ENCODE results near the gene CDH13. TPM values are rescaled to one million over a fixed set of nuclear protein-coding genes. Genes with fewer than 3 reads are reported as not detected.

CDH13 gene
- total RNA-seq, 4 donors from 2014 or later, result 3.1 to 13.5 (median 8.9) TPM

- Histone ChIP-seq H3K4me3 (no peak overlapping the region), H3K27ac (replicated peaks in 1 of 4) (no peak overlapping the region), H3K27me3 (peaks cover 0 to 16% (median 0%) of the 10 kb centered on the region in 4 donors), H3K4me1 (no peaks in the 10 kb centered on the region), H3K36me3 (no peaks in the 10 kb centered on the region), H3K9me3 (no peaks in the 10 kb centered on the region)
- 79% methylated on average over 2 of the region's 3 CpGs for WGBS
- intact Hi-C loops (cut with DNase I), result no loop called here
- DNase-seq (ENCODE audit: extremely low spot score), result no peak
- TF ChIP-seq CTCF (IDR thresholded peaks at IDR 0.05), result no peak
- no peak for TF ChIP-seq POLR2AphosphoS5 (IDR thresholded peaks at IDR 0.05)
- TF ChIP-seq EP300 (IDR thresholded peaks at IDR 0.05), result no peak
- TF ChIP-seq POLR2A (IDR thresholded peaks at IDR 0.05; ENCODE audit: low read depth), result no peak
These were observed 41.3 kb downstream of the CDH13 start for GRCh38 chr16:82668094-82668493.

GRCh38 chr16:82671741-82672140, 45.0 kb downstream of the CDH13 start:
- TF ChIP-seq CTCF (IDR thresholded peaks at IDR 0.05) (no peak), EP300 (IDR thresholded peaks at IDR 0.05) (no peak), POLR2A (IDR thresholded peaks at IDR 0.05; ENCODE audit: low read depth) (no peak), POLR2AphosphoS5 (IDR thresholded peaks at IDR 0.05) (no peak)
- intact Hi-C loops (cut with DNase I), result no loop called here
- Histone ChIP-seq H3K4me3 (no peak overlapping the region), H3K4me1 (no peaks in the 10 kb centered on the region), H3K27ac (replicated peaks in 1 of 4) (no peak overlapping the region), H3K36me3 (no peaks in the 10 kb centered on the region), H3K9me3 (no peaks in the 10 kb centered on the region), H3K27me3 (peaks cover 0 to 13% (median 0%) of the 10 kb centered on the region in 4 donors)
- 95% methylated on average over 3 of the region's 3 CpGs for WGBS
- no peak for DNase-seq (ENCODE audit: extremely low spot score)

- Histone ChIP-seq H3K4me1 (no peaks in the 10 kb centered on the region), H3K27me3 (peaks cover 0 to 7% (median 0%) of the 10 kb centered on the region in 4 donors), H3K9me3 (no peaks in the 10 kb centered on the region), H3K36me3 (no peaks in the 10 kb centered on the region), H3K27ac (replicated peaks in 1 of 4) (no peak overlapping the region), H3K4me3 (no peak overlapping the region)
- no peak for TF ChIP-seq POLR2AphosphoS5 (IDR thresholded peaks at IDR 0.05)
- TF ChIP-seq CTCF (IDR thresholded peaks at IDR 0.05), result no peak
- no peak for TF ChIP-seq POLR2A (IDR thresholded peaks at IDR 0.05; ENCODE audit: low read depth)
- TF ChIP-seq EP300 (IDR thresholded peaks at IDR 0.05), result no peak
- intact Hi-C loops (cut with DNase I), result no loop called here
- no peak for DNase-seq (ENCODE audit: extremely low spot score)
- 91% methylated on average over 3 of the region's 3 CpGs for WGBS
These were observed 45.9 kb downstream of the CDH13 start for GRCh38 chr16:82672676-82673075.

- Histone ChIP-seq H3K4me1 (no peaks in the 10 kb centered on the region), H3K27ac (replicated peaks in 1 of 4) (no peak overlapping the region), H3K27me3 (no peaks in the 10 kb centered on the region), H3K4me3 (no peak overlapping the region), H3K9me3 (no peaks in the 10 kb centered on the region), H3K36me3 (no peaks in the 10 kb centered on the region)
- no peak for DNase-seq (ENCODE audit: extremely low spot score)
- intact Hi-C loops (cut with DNase I), result no loop called here
- WGBS, result 65% methylated on average over 3 of the region's 3 CpGs
- TF ChIP-seq POLR2A (IDR thresholded peaks at IDR 0.05; ENCODE audit: low read depth) (no peak), EP300 (IDR thresholded peaks at IDR 0.05) (no peak)
These were observed 48.5 kb downstream of the CDH13 start for GRCh38 chr16:82675300-82675699.

- Histone ChIP-seq H3K4me3 (no peak overlapping the region), H3K27ac (replicated peaks in 1 of 4) (no peak overlapping the region), H3K9me3 (no peaks in the 10 kb centered on the region), H3K36me3 (no peaks in the 10 kb centered on the region), H3K4me1 (no peaks in the 10 kb centered on the region), H3K27me3 (no peaks in the 10 kb centered on the region)
- DNase-seq (ENCODE audit: extremely low spot score), result no peak
- WGBS, result 80% methylated on average over 11 of the region's 11 CpGs
- intact Hi-C loops (cut with DNase I), result no loop called here
- TF ChIP-seq EP300 (IDR thresholded peaks at IDR 0.05), result no peak
- TF ChIP-seq CTCF (IDR thresholded peaks at IDR 0.05), result no peak
- no peak for TF ChIP-seq POLR2AphosphoS5 (IDR thresholded peaks at IDR 0.05)
- TF ChIP-seq POLR2A (IDR thresholded peaks at IDR 0.05; ENCODE audit: low read depth), result no peak
These were observed 54.8 kb downstream of the CDH13 start for GRCh38 chr16:82681592-82681991.

Measured in esophagus muscularis mucosa (tissue), 4 donors.